Femur (tissue), 1 donor: ENCODE results near the gene EGFL6.
"Not testable (repeated sequence)": the region's sequence is repeated elsewhere in the genome, so short reads cannot be mapped to it uniquely, and the experiment has no call there.

Source experiments
- DNase-seq: peaks from one replicate; pipeline ENCODE4 v3.0.0-alpha.2; 2017

EGFL6 gene

GRCh38 chrX:13654116-13654515, 84.7 kb downstream of the EGFL6 start:
- DNase-seq = no peak

- DNase-seq = no peak
Observed at GRCh38 chrX:13655674-13656073, 86.3 kb downstream of the EGFL6 start.

DNA sequence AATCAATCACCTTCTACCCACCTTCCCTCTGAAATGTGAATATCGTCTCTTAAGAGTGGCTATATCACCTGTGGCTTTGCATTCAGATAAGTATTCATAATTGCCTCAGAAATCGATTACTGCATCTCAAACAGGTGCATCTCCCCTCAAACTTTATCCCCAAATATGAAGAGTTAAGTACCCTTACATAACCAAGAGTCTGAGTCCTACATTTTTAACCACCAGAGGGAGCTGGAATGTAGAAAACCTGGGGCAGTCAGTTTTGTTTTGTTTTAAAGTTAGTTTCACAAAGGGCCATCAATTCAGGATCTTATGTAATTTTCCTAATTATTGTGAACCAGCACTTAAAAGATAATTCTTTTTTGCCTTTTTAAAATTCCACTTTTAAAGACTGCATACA, 89.2 kb downstream of the EGFL6 start:
- DNase-seq = no peak

DNA sequence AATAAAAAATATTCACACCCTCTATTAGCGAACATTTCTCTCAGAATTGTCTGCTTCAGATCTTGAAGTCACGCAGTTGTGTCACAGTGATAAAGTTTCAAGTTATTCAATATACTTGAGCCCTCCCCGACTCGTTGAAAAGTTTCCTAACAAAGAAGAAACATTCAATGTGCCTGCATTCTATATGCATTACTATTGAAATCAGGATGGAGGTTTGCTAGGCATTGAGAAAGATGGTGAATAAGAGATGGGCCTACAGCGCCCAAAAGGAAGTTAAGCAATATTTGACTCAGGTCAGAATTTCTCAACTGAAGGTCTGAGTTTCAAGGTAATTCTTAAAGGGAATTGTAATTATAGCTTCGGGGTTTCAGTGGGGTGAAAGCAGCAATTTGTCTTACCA, 89.7 kb downstream of the EGFL6 start:
- no peak for DNase-seq

DNA sequence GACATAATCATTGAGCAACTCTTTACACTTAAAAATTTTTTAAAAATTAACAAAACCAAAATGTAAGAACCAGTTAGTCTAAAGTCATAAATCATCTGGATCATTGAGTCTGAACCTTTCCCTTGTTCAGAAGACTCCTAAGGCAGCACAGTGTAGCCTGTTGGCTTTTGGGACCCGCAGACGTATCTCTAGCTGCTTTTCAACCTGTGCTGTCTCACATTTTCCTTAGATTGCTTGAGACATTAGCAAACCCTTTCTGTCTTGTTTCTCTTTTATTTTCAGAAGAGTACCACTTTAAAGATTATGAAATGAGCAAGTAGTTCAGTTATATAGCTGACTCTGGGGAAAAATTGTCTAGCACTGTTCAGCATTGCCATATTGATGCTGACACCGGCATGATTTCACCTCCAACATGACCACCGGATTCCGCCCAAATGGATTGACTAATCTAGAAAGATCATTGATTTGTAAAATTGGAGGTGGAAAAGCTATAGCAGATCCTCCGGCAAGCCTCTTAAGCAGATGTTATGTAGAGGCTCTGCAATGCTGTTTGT, 92.4 kb downstream of the EGFL6 start:
- no peak for DNase-seq

DNA sequence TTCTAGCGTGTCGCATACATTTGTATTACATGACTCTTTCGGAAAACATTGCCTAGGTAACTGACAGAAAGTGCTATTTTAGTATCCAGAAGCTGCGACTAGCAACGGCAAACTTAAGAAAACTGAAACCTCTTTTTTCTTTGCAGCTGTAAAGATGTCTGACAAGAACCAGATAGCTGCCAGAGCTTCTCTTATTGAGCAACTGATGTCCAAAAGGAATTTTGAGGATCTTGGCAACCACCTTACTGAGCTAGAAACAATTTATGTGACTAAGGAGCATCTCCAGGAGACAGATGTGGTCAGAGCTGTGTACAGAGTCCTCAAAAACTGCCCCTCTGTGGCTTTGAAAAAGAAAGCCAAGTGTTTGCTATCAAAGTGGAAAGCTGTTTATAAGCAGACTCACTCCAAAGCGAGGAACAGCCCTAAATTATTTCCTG, 93.0 kb downstream of the EGFL6 start:
- no peak for DNase-seq

DNA sequence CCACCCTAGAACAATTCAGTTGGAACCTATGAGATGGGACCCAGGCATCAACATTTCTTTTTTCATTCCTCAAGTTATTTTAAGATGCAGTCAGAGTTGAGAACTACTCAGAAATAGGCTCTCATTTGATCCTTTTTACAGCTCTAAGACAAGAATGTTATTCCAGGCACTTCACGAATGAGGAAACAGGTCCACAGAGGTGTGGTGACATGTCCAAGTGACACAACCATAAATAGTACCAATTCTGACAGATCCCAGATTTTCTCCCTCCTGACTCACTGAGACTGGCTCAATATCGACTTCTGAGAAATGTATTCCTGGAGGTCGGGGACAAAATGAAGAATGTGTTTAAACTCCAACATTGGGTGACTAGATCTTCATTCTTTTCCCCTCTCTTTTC, 94.6 kb downstream of the EGFL6 start:
- no peak for DNase-seq

DNA sequence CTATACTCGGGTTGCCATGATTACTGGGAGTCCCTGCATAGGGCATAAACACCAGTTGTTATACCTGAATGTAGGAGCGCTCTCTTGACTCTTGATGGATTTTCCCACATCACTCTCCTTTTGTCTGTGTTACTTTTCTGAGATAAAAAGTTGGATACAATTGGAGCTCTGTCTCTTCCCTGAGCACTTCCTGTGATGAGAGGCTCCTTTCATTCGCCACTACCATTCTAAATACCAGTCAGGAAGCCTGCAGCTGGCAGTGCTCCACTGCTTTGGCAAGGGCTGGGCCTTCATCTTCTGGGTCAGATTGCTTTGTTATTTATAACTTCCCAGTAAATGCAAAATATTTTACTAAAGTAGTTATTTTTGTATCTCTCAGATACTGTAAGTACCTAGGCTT, 97.4 kb downstream of the EGFL6 start:
- DNase-seq = no peak

DNA sequence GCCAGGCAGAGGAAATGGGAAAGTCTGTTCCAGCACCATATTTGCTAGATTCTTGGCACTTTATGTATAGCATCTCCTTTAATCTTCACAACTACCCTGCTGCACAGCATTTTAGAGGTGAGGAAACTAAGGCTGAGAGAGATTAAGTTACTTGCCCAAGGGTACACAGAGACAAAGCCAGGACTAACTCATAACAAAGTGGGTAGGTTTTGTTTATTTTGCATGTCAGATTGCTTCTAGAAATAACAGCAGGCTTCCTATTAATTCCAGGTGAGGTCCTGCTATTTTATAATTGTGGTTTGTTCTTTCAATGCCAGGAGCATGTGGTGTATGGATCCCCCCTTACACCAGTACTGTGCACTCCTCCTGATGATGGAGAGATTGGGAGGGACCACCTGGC, 98.5 kb downstream of the EGFL6 start:
- DNase-seq = no peak

DNA sequence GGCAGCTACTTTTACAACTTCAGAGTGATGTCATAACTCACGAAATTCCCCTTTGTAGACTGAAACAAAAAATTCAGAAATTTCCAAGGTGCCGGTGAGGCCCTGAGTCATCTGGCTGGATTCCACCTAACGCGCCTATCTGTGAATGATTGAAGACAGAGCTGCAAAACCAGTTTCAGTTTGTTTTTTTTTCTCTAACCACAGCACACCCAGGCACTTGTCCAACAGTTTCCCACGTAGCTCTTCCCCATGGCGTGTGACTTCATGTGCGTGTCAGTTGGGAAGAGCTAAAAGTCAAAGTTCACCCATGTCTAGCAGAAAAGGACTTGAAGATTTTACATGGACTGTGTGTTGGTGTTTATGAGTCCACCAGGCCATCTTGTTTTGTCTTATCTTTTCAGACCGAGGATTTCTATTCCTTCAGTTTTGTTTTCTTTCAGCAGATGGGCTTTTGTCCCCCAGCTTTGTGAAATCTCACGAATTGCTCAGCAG, 99.9 kb downstream of the EGFL6 start:
- no peak for DNase-seq

- DNase-seq = not testable (repeated sequence)
Observed at GRCh38 chrX:13669755-13670154, 100.4 kb downstream of the EGFL6 start.

- DNase-seq = no peak
Observed at GRCh38 chrX:13670197-13670596, 100.8 kb downstream of the EGFL6 start.

- no peak for DNase-seq
Observed at GRCh38 chrX:13673016-13673415, 103.6 kb downstream of the EGFL6 start.

- no peak for DNase-seq
Observed at GRCh38 chrX:13676885-13677284, 107.5 kb downstream of the EGFL6 start.

DNA sequence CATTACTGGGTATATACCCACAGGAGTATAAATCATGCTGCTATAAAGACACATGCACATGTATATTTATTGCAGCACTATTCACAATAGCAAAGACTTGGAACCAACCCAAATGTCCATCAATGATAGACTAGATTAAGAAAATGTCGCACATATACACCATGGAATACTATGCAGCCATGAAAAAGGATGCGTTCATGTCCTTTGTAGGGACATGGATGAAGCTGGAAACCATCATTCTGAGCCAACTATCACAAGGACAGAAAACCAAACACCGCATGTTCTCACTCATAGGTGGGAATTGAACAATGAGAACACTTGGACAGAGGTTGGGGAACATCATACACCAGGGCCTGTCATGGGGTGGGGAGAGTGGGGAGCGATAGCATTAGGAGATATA, 110.3 kb downstream of the EGFL6 start:
- DNase-seq = not testable (repeated sequence)

GRCh38 chrX:13681595-13681994, 112.2 kb downstream of the EGFL6 start:
- DNase-seq = no peak
